Spleen (tissue), 13 donors: ENCODE data around the gene HAND1. TPM values are rescaled to one million over a fixed set of nuclear protein-coding genes. Genes with fewer than 3 reads are reported as not detected.

Source experiments
- DNase-seq: peaks from one replicate; pipeline ENCODE4 v3.0.0-alpha.2; 2020
- H3K27ac ChIP-seq, 8 donors: fragments of 200-600 bp; sonication (generic) in 7 of 8; 1 replicate in 4 of 8; 2 replicates in 4 of 8; pipeline versions ENCODE4 v1.5.0 to v1.8.0; 2016 to 2021; ENCODE audit warnings: inconsistent platforms in 4 of 8, mild to moderate bottlenecking in 4 of 8, moderate library complexity in 1 of 8
- H3K27me3 ChIP-seq, 7 donors: fragments of 200-600 bp; sonication (generic) in 6 of 7; replicated peaks in 1 of 7; 1 replicate in 4 of 7; 2 replicates in 3 of 7; pipeline versions ENCODE4 v1.5.0 to v1.8.0; 2016 to 2021; ENCODE audit warnings: inconsistent platforms in 3 of 7, mild to moderate bottlenecking in 1 of 7
- H3K36me3 ChIP-seq, 6 donors: fragments of 200-600 bp; sonication (generic) in 5 of 6; 1 replicate in 4 of 6; 2 replicates in 2 of 6; pipeline versions ENCODE4 v1.5.0 to v1.8.0; 2016 to 2021; ENCODE audit warnings: inconsistent platforms in 2 of 6
- H3K4me1 ChIP-seq, 6 donors: fragments of 200-600 bp; sonication (generic) in 5 of 6; 1 replicate in 3 of 6; 2 replicates in 3 of 6; pipeline versions ENCODE4 v1.5.0 to v1.8.0; 2016 to 2021; ENCODE audit warnings: inconsistent platforms in 3 of 6
- H3K4me3 ChIP-seq, 8 donors: fragments of 200-600 bp; sonication (generic) in 7 of 8; 1 replicate in 4 of 8; 2 replicates in 4 of 8; pipeline versions ENCODE4 v1.5.0 to v1.8.0; 2016 to 2021; ENCODE audit warnings: inconsistent platforms in 4 of 8, mild to moderate bottlenecking in 4 of 8, moderate library complexity in 2 of 8
- H3K9me3 ChIP-seq, 8 donors: fragments of 200-600 bp; sonication (generic) in 7 of 8; 1 replicate in 4 of 8; 2 replicates in 4 of 8; pipeline versions ENCODE4 v1.5.0 to v1.8.0; 2016 to 2021; ENCODE audit warnings: inconsistent platforms in 4 of 8
- POLR2A ChIP-seq, 3 donors: fragments of 450-650 bp; IDR thresholded peaks; one replicate each; pipeline ENCODE4 v1.5.1; 2017; ENCODE audit warnings: antibody characterized with exemption in 3 of 3, mild to moderate bottlenecking in 1 of 3
- POLR2AphosphoS5 ChIP-seq, 3 donors: sonication (generic); formaldehyde crosslinking; IDR thresholded peaks; one replicate each; pipeline ENCODE4 v1.5.1; 2017; ENCODE audit warnings: antibody characterized with exemption in 3 of 3
- WGBS, 5 donors: extraction: QIAGEN DNeasy Blood & Tissue Kit in 3 of 5; methylation state at CpG; one replicate each; pipeline versions ENCODE4 v1.1.5 to v1.1.7; 2013 to 2018; 5-methylcytosine and 5-hydroxymethylcytosine counted together
- intact Hi-C: fragments of 100-400 bp; cut with DNase I; formaldehyde crosslinking; loops from one replicate; pipeline ENCODE4 v1.15.0; 2023; ENCODE audit warnings: low total_unique reads
- long read RNA-seq, 2 donors: transcript quantifications; one replicate each; lab custom pipeline, GENCODE V29; 2026
- polyA plus RNA-seq, 3 donors: library from polyadenylated mRNA; stranded (reverse); fragments of 200-250 nt; gene quantifications; one replicate each; pipeline ENCODE4 v1.2.1, GENCODE V29; 2013
- total RNA-seq, 7 donors: library from RNA; depleted of rRNA in 3 of 7; stranded (reverse); fragments of >200 nt in 3 of 7; fragmentation: NEBNext Ultra II Directional in 4 of 7; extraction: Animal tissue kit (Norgen Biotek cat#: 25700) in 4 of 7; gene quantifications; one replicate each; pipeline versions ENCODE4 v1.1.0 to v1.2.1, GENCODE V29; 2016 to 2021
- TF ChIP-seq, protein P1 (sequence below), 11 experiments: fragments of 200-600 bp in 7 of 11; fragments of 450-650 bp in 4 of 11; sonication (generic) in 4 of 11; IDR thresholded peaks in 8 of 11; conservative IDR thresholded peaks in 3 of 11; 1 replicate in 7 of 11; 2 replicates in 4 of 11; pipeline versions ENCODE4 v1.4.0 to v1.8.0; 2016 to 2021; ENCODE audit warnings: antibody characterized with exemption in 11 of 11, inconsistent platforms in 4 of 11, mild to moderate bottlenecking in 1 of 11
- donor health status: healthy with polysubstance abuse.
- donor health status: DM: no; HTN: no; CAD: no; lungs with moderate emphysema.
- donor health status: DM: no; HTN: no; CAD: no.
- donor health status: Bipolar disorder and iron deficiency.
- donor health status: healthy.
- donor health status: DM: no; HTN: no; CAD: no.
- donor health status: DM: yes; HTN: yes; CAD: no.

Gene HAND1
- total RNA-seq (not detected), polyA plus RNA-seq (not detected)
- long read RNA-seq, donor 1 = 0 reads
- long read RNA-seq, donor 2 = 0 reads

- Histone ChIP-seq H3K4me1 (peaks cover 35 to 86% (median 77%) of the 10 kb centered on the region in 6 donors), H3K27ac (no peak within 1 kb of the TSS)
- 1 to 7% (median 4%) methylated on average over 10 to 20 of the region's 20 CpGs for WGBS, 5 donors
Measured at GRCh38 chr5:154478224-154478565, at the start of gene HAND1. TSS of gene HAND1 (minus strand) at chr5:154478227. CDS start at chr5:154478008, 219 bp downstream.

DNA sequence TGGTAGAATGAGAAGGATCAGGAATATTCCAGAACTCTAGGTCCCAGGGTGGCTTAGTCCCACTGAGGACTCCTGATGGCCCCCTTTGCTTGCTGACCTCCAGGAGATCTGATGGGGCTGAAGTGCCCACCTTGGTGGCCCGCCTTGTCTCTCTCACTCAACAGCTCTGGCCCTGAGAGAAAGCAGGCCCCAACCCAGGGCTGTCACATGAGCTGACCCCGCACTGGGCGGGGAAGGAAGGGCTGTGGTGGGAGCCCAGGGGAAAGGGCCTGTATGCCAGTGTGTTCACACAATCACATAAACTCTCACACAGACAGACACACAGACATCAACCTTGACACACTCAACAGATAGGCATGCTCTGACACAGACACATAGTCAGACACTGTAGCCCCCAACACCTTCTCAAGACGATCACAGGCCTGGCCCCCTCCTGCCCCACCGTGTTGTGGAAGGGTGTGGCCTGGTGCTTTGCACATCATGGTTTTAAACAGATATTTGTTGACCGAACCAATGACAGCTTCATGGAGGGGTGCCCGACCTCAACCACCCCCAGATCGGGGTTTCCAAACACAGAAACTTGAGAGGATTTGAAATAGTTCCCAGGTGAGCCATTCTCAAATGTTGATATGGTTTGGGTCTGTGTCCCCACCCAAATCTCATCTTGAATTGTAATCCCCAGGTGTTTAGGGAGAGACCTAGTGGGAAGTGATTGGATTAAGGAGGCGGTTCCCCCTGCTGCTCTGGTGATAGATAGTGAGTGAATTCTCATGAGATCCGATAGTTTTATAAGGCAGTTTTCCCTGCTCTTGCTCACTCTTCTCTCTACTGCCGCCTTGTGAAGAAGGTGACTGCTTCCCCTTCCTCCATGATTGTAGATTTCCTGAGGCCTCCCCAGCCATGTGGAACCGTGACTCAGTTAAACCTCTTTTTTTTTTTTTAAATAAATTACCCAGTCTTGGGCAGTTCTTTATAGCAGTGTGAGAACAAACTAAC lies 48.5 kb upstream of the HAND1 start:
- WGBS, 5 donors = 78 to 91% (median 83%) methylated on average over 11 to 12 of the region's 12 CpGs
- intact Hi-C loops = no loop called here
- H3K4me3 ChIP-seq = no peak overlapping the region
- no peak for DNase-seq
- H3K36me3 ChIP-seq = no peaks in the 10 kb centered on the region
- H3K4me1 ChIP-seq = no peaks in the 10 kb centered on the region
- TF ChIP-seq POLR2A (IDR thresholded peaks at IDR 0.05) = no peak
- no peak for TF ChIP-seq POLR2AphosphoS5 (IDR thresholded peaks at IDR 0.05)
- TF ChIP-seq, protein P1, sequence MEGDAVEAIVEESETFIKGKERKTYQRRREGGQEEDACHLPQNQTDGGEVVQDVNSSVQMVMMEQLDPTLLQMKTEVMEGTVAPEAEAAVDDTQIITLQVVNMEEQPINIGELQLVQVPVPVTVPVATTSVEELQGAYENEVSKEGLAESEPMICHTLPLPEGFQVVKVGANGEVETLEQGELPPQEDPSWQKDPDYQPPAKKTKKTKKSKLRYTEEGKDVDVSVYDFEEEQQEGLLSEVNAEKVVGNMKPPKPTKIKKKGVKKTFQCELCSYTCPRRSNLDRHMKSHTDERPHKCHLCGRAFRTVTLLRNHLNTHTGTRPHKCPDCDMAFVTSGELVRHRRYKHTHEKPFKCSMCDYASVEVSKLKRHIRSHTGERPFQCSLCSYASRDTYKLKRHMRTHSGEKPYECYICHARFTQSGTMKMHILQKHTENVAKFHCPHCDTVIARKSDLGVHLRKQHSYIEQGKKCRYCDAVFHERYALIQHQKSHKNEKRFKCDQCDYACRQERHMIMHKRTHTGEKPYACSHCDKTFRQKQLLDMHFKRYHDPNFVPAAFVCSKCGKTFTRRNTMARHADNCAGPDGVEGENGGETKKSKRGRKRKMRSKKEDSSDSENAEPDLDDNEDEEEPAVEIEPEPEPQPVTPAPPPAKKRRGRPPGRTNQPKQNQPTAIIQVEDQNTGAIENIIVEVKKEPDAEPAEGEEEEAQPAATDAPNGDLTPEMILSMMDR (IDR thresholded peaks at IDR 0.05 in 8 of 11, conservative IDR thresholded peaks at IDR 0.05 in 3 of 11) = no peak
- no peaks in the 10 kb centered on the region for H3K9me3 ChIP-seq
- peaks cover 0 to 44% (median 6%) of the 10 kb centered on the region in 7 donors for H3K27me3 ChIP-seq
- no peak overlapping the region for H3K27ac ChIP-seq

More at GRCh38 chr5:154478224-154478565, at the start of gene HAND1:
- no peak for DNase-seq
- Histone ChIP-seq H3K27me3 (peaks cover 39 to 100% (median 100%) of the 10 kb centered on the region in 7 donors), H3K36me3 (no peaks in the 10 kb centered on the region), H3K9me3 (no peaks in the 10 kb centered on the region), H3K4me3 (peak within 1 kb of the TSS; percentile 10 to 57 (median 18))
- intact Hi-C loops = no loop called here
- TF ChIP-seq POLR2A (IDR thresholded peaks at IDR 0.05) (no peak), POLR2AphosphoS5 (IDR thresholded peaks at IDR 0.05) (no peak)
- TF ChIP-seq, protein P1 (IDR thresholded peaks at IDR 0.05 in 8 of 11, conservative IDR thresholded peaks at IDR 0.05 in 3 of 11) = no peak

- WGBS, 5 donors = 63 to 80% (median 69%) methylated on average over 2 of the region's 2 CpGs
- Histone ChIP-seq H3K27ac (no peak overlapping the region), H3K4me1 (peaks cover 0 to 7% (median 0%) of the 10 kb centered on the region in 6 donors), H3K9me3 (no peaks in the 10 kb centered on the region), H3K36me3 (no peaks in the 10 kb centered on the region), H3K4me3 (no peak overlapping the region), H3K27me3 (peaks cover 0 to 49% (median 19%) of the 10 kb centered on the region in 7 donors)
- TF ChIP-seq, protein P1 (IDR thresholded peaks at IDR 0.05 in 8 of 11, conservative IDR thresholded peaks at IDR 0.05 in 3 of 11) = no peak
- TF ChIP-seq POLR2A (IDR thresholded peaks at IDR 0.05) (no peak), POLR2AphosphoS5 (IDR thresholded peaks at IDR 0.05) (no peak)
- DNase-seq = no peak
- intact Hi-C loops = no loop called here
Measured at GRCh38 chr5:154524859-154525258, 46.8 kb upstream of the HAND1 start.

GRCh38 chr5:154524181-154524580 lies 46.2 kb upstream of the HAND1 start:
- DNase-seq = no peak
- Histone ChIP-seq H3K27me3 (peaks cover 0 to 53% (median 24%) of the 10 kb centered on the region in 7 donors), H3K9me3 (no peaks in the 10 kb centered on the region), H3K4me1 (peaks cover 0 to 7% (median 0%) of the 10 kb centered on the region in 6 donors), H3K27ac (no peak overlapping the region), H3K4me3 (no peak overlapping the region), H3K36me3 (no peaks in the 10 kb centered on the region)
- intact Hi-C loops = no loop called here
- WGBS, 5 donors = 77 to 90% (median 85%) methylated on average over 4 of the region's 4 CpGs
- TF ChIP-seq POLR2AphosphoS5 (IDR thresholded peaks at IDR 0.05) (no peak), POLR2A (IDR thresholded peaks at IDR 0.05) (no peak)
- TF ChIP-seq, protein P1 (IDR thresholded peaks at IDR 0.05 in 8 of 11, conservative IDR thresholded peaks at IDR 0.05 in 3 of 11) = no peak
